HG02623 (cell line): ENCODE data around the gene SLC47A1.
"Not testable (repeated sequence)": the region's sequence is repeated elsewhere in the genome, so short reads cannot be mapped to it uniquely, and the experiment has no call there.

ENCODE experiments used
- ATAC-seq: cut with Tn5 transposase; IDR thresholded peaks from one replicate; pipeline ENCODE4 v1.9.1; 2021; ENCODE audit warnings: moderate library complexity; ENCODE audit not compliant: unreplicated experiment

Gene SLC47A1

DNA sequence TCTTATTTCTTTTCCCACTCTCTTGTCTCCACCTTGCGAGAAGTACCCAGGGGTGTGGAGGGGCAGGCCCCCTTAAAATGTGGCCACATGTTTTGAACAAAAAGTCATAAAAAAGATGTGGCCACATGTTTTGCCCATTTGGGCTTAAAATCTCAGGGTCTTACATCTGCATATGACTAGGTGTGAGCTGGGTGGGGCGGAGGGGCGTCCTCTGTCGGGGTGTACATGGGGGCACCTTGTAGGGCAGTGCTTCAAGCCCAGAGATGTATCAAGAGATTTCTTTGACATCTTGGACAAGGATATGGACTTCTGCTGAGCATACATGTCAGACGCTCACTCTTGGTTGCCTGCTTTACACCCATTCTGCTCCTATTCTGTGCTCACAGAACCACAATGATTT is 13.0 kb upstream of the SLC47A1 start:
- ATAC-seq = no peak

DNA sequence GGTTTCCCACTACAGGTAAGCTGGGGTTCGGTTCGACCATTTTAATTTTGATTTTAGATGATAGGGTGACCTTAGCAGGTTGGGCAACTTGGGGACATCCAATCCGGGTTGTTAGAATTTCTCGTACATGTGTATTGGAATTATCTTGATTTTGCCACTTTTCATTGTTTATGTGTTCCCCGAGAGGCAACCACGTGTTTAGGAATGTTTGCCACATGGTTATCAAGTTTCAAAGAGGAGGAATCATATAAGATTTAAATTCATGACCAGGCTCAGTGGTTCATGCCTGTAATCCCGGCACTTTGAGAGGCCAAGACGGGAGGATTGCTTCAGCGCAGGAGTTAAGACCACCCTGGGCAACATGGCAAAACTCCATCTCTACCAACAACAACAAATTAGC is 10.0 kb upstream of the SLC47A1 start:
- no peak for ATAC-seq

DNA sequence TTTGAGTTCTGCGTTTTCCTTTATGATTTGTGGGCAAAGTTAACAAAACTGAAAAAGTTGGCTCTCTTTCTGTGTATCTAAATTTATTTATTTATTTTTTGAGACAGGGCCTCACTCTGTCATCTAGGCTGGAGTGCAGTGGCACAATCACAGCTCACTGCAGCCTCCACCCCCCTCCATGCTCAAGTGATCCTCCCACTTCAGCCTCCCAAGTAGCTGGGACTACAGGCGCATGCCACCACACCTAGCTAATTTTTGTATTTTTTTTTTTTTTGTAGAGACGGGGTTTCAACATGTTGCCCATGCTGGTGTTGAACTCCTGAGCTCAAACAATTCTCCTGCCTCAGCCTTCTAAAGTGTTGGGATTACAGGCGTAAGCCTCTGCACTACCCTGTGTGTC is 6.7 kb upstream of the SLC47A1 start:
- not testable (repeated sequence) for ATAC-seq

DNA sequence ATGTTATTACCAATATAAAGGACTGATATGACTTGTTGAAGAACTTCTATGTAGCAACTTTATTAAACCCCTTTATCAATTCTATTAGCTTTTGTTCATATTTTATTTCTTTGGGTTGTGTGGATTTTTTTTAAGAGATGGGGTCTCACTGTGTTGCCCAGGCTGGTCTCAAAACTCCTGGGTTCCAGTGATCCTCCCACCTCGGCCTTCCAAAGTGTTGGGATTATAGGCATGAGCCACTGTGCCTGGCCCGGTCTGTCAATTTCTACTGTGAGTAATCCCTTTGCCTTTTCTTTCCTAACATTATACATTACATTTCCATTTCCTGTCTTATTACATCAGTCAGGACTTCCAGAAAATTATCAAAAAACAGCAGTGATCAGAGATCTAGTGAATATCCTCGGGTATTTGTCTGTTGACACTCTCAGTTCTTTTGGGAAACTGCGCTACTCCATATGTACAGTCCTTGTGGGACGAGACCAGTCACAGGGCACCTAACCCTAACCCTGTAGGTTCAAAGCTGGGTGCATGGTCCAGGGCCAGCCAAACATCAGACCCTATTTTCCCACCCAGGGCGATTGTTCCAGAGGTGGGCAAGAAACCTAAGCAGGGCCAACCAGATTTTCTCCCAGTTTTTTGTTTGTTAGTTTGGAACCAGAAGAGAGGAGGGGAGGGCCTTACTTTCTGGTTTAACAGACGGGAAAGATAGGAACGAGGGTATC is 1.7 kb upstream of the SLC47A1 start:
- ATAC-seq = no peak

DNA sequence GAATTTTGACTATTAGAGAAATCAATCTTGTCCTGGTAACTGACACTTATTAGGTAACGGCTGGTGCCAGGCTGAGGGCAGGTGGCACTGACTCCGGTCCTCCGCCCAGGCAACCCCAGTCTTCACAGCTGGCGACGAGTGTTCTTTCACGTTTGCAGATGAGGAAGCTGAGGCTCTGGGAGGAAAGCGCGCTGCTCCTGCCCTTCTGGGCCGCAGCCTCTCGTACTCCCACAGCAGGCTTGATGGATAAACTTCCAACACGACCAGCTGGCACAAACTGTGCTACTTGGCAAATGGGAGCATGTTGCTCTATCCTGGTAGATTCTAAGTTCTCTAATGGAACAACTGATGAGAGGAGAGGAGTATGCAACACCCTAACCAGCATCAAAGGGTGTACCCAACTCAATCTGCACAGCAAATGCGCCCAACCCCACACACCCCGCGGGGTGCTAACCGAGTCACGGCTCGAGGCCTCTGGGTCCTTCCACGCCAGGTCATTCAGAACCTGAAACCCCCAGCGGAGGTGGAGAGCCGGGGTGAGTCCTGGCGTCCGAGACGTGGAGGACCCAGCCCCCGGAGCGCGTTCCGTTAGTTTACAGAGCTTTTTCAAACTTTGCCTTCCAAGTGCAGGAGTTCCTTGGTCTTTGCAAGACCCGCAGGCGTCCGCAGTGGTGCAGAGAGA is 477 bp upstream of the SLC47A1 start:
- ATAC-seq = no peak

GRCh38 chr17:19534562-19535149 is 1.0 kb downstream of the SLC47A1 start:
- ATAC-seq = no peak

- ATAC-seq = no peak
Measured at GRCh38 chr17:19537111-19537510, 3.5 kb downstream of the SLC47A1 start.

DNA sequence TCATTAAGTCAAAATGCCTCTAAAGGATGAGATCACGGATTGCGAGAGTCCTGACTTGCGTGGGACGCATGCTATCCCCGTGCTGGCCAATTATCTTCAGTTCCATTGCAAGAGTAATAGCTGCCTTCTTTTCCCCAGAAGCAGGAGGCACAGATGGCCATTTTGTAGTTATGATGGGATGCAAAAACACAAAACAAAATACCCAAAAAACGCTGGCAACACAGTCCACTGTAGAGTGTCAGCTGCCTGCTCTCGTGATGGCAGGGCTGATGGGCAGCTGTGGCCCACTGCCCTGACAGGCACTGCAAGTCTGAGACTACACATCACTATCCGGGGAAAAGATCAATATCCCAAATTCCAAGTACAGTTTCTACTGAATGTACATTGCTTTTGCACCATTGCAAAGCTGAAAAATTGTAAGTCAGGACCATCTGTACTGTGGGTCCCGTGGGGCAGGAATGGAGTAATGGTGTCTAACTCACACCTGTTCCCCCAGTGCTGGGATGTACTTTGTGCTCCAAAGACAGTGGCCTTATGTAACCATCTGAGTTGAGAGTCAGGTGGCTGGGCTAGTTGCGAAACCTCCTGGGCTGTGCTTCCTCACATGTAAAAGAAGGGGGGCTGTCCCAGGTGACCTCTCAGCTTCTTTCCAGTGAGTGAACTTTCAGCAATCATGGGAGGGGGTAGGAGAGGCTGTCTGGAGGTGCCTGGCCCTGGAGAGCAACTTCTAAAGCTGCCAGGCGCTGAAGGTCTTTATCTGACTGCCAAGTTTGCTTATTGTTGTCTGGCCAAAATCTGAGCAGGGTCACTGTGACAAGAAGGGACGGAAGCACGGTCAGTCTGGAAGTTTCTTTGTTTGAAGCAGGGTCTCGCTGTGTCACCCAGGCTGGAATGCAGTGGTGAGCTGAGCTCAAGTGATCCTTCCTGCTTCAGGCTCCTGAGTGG is 4.7 kb downstream of the SLC47A1 start:
- ATAC-seq = no peak

DNA sequence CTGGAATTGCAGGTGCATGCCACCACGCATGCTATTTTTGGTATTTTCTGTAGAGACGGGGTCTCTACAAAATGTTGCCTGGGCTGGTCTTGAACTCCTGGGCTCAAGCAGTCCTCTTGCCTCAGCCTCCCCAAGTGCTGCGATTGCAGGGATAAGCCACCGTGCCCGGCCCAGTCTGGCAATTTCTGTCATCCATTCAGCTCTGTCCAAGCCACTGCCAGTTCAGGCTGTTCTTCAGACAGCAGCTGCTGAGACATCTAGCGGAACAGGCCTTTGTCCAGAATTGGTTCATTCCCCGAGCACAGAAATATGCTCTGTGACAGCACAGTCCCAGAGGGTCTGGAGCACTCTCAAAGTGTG is 5.4 kb downstream of the SLC47A1 start:
- no peak for ATAC-seq

DNA sequence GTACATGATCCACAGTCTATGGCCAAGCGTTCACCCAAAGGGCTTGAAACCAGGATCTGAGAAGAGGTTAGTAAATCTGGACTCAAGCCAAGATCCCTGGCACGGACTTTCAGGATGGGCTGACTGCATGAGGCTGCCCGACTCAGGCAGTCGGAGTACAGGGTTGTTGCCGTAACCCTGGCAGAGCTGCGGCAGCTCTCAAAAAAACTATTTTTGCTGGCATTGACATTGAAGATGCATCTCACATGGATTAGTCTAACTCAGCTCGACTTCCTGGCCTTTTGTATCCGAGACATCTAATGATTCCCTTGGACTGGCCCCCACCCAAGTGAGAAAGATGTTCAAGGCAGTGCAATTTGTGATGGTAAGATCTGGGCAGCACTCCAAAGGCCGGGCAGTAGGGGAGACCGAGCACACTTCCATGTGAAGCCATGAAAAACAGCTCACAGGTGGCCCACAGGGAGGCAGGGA is 6.2 kb downstream of the SLC47A1 start:
- no peak for ATAC-seq

DNA sequence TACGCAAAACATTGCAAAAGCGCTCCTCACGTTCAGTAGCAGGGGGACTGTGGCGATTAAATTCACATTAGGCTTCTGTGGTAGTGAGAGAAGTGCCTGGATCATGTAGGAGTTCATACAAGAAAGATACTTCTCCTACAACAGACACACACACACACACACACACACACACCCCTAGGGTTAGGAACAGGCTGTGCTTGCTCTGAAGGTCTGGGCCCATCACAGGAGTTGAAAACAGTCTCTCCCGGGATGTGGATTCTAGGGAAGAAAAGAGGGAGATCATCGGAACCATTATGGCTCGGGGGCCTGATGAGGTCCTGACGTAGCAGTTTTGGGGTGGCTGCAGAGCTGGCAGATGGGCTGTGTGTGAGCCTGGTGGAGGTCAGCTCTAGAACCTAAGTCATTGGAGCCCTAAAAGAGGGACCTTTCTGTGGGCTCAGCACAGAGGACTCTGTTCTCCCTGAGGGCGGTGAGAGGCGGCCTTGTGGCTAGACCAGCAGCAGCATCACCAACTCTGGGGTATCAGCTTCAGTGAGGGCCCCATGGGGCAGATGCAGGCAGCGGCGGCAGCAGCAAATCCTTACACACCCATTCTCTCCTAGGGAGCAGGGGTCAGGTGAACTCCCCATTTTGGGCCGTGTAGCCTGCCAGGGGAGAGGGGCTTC is 7.2 kb downstream of the SLC47A1 start:
- no peak for ATAC-seq

- ATAC-seq = no peak
Measured at GRCh38 chr17:19541445-19541844, 7.8 kb downstream of the SLC47A1 start.

DNA sequence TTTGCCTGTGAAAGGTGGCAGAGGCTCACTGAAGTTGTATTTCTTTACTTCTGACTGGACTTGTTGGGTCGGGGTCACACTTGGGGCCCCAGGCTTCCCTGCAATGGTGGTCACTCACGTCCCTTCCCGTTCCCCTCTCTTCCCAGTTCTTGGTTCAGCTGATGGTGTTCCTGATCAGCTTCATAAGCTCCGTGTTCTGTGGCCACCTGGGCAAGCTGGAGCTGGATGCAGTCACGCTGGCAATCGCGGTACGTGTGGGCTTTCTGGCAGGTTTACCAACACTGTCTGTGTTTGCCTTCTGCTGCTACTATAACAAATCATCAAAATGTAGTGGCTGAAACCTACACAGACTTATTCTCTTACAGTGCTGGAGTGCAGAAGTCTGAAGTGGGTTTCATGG is 8.6 kb downstream of the SLC47A1 start:
- ATAC-seq = no peak

DNA sequence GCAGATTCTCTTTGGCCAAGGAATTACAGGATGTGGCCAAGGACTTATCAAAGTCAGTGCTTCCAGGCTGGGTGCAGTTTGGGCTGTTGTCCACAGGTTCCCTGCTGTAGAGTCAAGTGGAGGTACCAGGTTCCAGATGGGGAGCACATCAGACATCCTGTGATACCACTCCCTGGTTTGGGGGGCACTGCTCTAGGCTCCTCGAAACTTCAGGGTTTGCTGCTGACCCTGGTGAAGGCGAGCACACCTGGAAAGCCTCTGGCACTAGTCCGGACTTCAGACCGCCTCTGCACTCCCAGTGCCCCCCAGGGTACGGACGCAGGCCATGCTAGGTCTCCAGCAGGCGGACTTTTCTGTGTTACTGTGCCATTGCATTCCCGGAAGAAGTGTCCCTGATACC is 10.7 kb downstream of the SLC47A1 start:
- no peak for ATAC-seq

GRCh38 chr17:19546289-19547065 is 12.8 kb downstream of the SLC47A1 start:
- ATAC-seq = no peak

GRCh38 chr17:19549746-19550623 is 16.3 kb downstream of the SLC47A1 start:
- no peak for ATAC-seq

GRCh38 chr17:19551165-19551564 is 17.5 kb downstream of the SLC47A1 start:
- ATAC-seq = no peak

DNA sequence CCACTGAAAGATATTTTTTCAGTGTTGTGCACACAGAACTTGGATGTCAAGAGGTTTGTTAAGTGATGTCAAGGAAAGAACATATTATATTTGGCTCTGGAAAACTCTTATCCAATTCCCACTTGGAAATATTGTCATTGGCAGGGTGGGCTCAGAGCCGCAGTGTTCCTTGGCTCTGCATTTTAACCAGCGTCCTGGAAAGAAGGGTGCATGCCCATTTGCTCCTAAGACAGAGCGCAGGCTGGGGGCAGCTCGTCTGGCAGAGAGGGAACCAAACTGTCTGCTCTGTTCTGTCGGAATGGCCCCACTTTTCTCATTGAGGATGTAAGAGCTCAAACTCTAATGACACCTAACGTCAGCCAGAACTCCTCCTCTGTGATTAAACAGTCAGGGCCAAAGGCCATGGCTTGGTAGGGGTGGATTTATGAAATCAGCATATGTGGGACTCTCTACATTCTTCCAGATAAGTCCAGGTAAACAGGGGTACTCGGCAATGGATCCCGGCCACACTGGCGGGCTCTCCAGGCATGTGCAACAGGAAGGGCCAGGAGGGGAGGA is 18.0 kb downstream of the SLC47A1 start:
- ATAC-seq = no peak

- ATAC-seq = no peak
Measured at GRCh38 chr17:19553036-19553435, 19.4 kb downstream of the SLC47A1 start.
